ENCODE results near the gene CCDC146. TPM values are rescaled to one million over a fixed set of nuclear protein-coding genes. Genes with fewer than 3 reads are reported as not detected.
A peak's percentile ranks its signal among the peaks of the same experiment; 100 is the strongest.
"Not testable (repeated sequence)": the region's sequence is repeated elsewhere in the genome, so short reads cannot be mapped to it uniquely, and the experiment has no call there.

CCDC146 gene
- total and polyA plus RNA-seq, 4 donors = 8.9 to 28.3 (median 17.8) TPM

DNA sequence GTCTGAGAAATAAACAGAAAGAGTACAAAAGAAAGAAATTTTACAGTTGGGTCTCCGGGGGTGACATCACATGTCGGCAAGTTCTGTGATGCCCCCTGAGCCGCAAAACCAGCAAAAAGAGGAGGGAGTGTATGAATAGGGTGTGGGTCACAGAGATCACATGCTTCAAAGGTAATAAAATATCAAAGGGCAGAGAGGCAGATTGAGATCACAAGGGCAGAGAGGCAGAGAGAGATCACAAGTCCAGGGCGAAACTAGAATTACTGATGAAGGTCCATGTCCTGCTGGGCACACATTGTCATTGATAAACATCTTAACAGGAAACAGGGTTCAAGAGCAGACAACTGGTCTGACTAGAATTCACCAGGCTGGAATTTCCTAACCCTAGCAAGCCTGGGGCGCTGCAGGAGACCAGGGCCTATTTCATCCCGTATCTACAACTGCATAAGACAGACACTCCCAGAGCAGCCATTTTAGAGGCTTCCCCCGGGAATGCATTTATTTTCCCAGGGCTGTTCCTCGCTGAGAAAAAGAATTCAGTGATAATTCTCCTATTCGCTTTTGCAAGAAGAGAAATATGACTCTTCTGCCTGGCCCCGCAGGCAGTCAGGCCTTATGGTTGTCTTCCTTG lies 97.4 kb downstream of the CCDC146 start:
- H3K4me1 ChIP-seq (ENCODE audit: control insufficient read depth in 1 of 2, insufficient read depth in 2 of 2, low read length in 2 of 2); ATAC-seq (ENCODE audit: low FRiP score); DNase-seq; H3K27ac ChIP-seq (ENCODE audit: low read depth in 1 of 2, low read length in 2 of 2); H3K27me3 ChIP-seq (ENCODE audit: control insufficient read depth in 1 of 2, insufficient read depth in 2 of 2, low read length in 1 of 2); H3K9me3 ChIP-seq (ENCODE audit: control insufficient read depth, low read length); H3K4me3 ChIP-seq (ENCODE audit: low read length in 2 of 2); intact Hi-C loops (cut with DNase I); H3K36me3 ChIP-seq (ENCODE audit: control insufficient read depth in 1 of 2, insufficient read depth in 2 of 2, low read length in 1 of 2): not testable (repeated sequence)
- WGBS, 2 donors = 91 to 93% methylated on average over 10 of the region's 10 CpGs

DNA sequence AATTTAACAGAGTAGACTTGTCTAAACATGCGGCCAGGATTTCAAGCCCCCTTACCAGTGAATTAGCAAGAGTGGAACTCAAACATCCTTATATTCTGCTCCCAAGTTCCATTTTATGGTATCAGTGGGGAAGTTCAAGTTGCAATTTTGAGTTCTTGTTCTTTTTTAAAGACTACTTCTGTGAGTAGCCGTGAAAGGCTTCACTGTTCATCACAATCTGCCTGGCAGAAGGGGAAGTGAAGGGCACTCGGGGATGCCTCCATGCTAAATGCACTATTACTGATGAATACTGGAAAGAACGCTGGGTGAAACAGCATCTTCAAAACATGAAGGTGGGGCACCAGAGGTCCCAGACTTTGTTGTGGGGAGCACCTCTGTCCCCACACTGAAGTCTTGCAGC lies 99.7 kb downstream of the CCDC146 start:
- H3K9me3 ChIP-seq (ENCODE audit: control insufficient read depth, low read length) = no peaks in the 10 kb centered on the region
- ATAC-seq (ENCODE audit: low FRiP score) (no peak), DNase-seq (no peak)
- H3K27me3 ChIP-seq (ENCODE audit: control insufficient read depth in 1 of 2, insufficient read depth in 2 of 2, low read length in 1 of 2) = no peaks in the 10 kb centered on the region
- WGBS, 2 donors = 95% methylated on average over 4 of the region's 4 CpGs
- no peaks in the 10 kb centered on the region for H3K4me1 ChIP-seq (ENCODE audit: control insufficient read depth in 1 of 2, insufficient read depth in 2 of 2, low read length in 2 of 2)
- intact Hi-C loops (cut with DNase I) = no loop called here
- H3K27ac ChIP-seq (ENCODE audit: low read depth in 1 of 2, low read length in 2 of 2) = no peak overlapping the region
- no peak overlapping the region for H3K4me3 ChIP-seq (ENCODE audit: low read length in 2 of 2)
- no peaks in the 10 kb centered on the region for H3K36me3 ChIP-seq (ENCODE audit: control insufficient read depth in 1 of 2, insufficient read depth in 2 of 2, low read length in 1 of 2)

DNA sequence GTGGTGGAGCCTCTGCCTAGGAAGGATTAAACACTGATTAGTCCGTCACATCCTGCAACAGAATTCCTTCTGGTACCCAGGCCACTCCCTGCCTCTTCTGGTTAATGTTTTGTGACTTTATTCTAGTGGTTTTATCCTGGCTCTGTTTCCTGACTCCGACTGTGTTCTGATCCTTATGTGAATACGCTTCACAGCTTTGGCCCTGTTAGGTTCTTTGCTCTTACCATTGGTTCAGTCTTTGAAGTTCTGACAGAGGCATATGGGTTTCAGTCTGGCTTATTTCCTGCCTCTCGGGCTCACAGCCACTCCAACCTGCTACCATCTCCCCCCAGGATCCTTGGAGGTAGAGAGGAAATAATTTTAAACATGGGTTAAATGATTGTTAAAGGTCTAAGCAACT lies 100.4 kb downstream of the CCDC146 start:
- 91 to 93% methylated on average over 4 of the region's 4 CpGs for WGBS, 2 donors
- ATAC-seq (ENCODE audit: low FRiP score) = no peak
- no peaks in the 10 kb centered on the region for H3K27me3 ChIP-seq (ENCODE audit: control insufficient read depth in 1 of 2, insufficient read depth in 2 of 2, low read length in 1 of 2)
- no peak for DNase-seq
- H3K36me3 ChIP-seq (ENCODE audit: control insufficient read depth in 1 of 2, insufficient read depth in 2 of 2, low read length in 1 of 2) = no peaks in the 10 kb centered on the region
- no peak overlapping the region for H3K27ac ChIP-seq (ENCODE audit: low read depth in 1 of 2, low read length in 2 of 2)
- H3K4me1 ChIP-seq (ENCODE audit: control insufficient read depth in 1 of 2, insufficient read depth in 2 of 2, low read length in 2 of 2) = no peaks in the 10 kb centered on the region
- no peaks in the 10 kb centered on the region for H3K9me3 ChIP-seq (ENCODE audit: control insufficient read depth, low read length)
- intact Hi-C loops (cut with DNase I) = no loop called here
- no peak overlapping the region for H3K4me3 ChIP-seq (ENCODE audit: low read length in 2 of 2)

DNA sequence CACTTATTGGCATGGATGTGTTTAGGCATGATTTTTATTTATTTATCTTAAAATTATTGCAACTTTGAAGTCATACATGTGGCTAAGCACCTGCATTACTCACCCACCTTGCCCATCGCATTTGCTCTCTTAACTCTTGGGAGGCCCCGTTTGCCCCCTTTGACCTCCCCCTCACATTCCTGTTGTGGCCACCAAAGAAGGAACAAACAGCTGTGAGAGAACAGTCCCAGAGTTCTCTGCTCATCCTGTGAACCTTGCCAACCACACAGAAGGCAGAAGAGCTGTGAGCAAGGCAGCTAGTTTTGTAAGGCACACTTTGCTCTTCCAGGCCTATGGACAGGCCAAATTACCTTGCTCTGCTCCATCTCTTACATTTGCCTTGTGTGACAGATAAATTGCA lies 100.8 kb downstream of the CCDC146 start:
- H3K4me1 ChIP-seq (ENCODE audit: control insufficient read depth in 1 of 2, insufficient read depth in 2 of 2, low read length in 2 of 2) = no peaks in the 10 kb centered on the region
- DNase-seq = no peak
- no peaks in the 10 kb centered on the region for H3K9me3 ChIP-seq (ENCODE audit: control insufficient read depth, low read length)
- no peak overlapping the region for H3K4me3 ChIP-seq (ENCODE audit: low read length in 2 of 2)
- H3K27me3 ChIP-seq (ENCODE audit: control insufficient read depth in 1 of 2, insufficient read depth in 2 of 2, low read length in 1 of 2) = no peaks in the 10 kb centered on the region
- H3K27ac ChIP-seq (ENCODE audit: low read depth in 1 of 2, low read length in 2 of 2) = no peak overlapping the region
- no peaks in the 10 kb centered on the region for H3K36me3 ChIP-seq (ENCODE audit: control insufficient read depth in 1 of 2, insufficient read depth in 2 of 2, low read length in 1 of 2)
- no peak for ATAC-seq (ENCODE audit: low FRiP score)
- WGBS, 2 donors = 82 to 87% methylated on average over 2 of the region's 2 CpGs
- intact Hi-C loops (cut with DNase I) = no loop called here

DNA sequence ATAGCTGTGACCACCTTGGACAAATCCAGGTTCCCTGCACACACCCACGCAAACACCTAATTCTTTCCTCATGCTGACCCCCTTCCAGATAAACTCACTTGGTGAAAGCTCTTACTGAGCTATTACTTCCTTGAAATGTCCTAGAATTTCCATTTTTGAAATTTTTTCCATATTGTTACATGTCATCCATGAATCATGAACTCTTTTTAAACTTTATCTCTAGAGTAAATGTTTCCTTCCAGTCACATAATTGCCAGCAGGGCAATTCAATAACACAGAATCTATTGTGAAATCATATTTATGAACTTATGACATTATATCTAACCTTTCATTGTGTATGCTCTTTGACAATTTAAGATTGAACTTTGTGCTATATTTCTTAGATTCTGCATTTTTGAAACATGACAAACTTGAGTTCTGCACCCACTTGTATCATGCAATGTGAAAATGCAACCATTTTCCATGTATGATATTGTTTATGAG lies 104.0 kb downstream of the CCDC146 start:
- intact Hi-C loops (cut with DNase I) = no loop called here
- H3K4me3 ChIP-seq (ENCODE audit: low read length in 2 of 2) = no peak overlapping the region
- H3K9me3 ChIP-seq (ENCODE audit: control insufficient read depth, low read length) = no peaks in the 10 kb centered on the region
- H3K36me3 ChIP-seq (ENCODE audit: control insufficient read depth in 1 of 2, insufficient read depth in 2 of 2, low read length in 1 of 2) = no peaks in the 10 kb centered on the region
- H3K27me3 ChIP-seq (ENCODE audit: control insufficient read depth in 1 of 2, insufficient read depth in 2 of 2, low read length in 1 of 2) = no peaks in the 10 kb centered on the region
- H3K27ac ChIP-seq (ENCODE audit: low read depth in 1 of 2, low read length in 2 of 2) = peak overlapping the region; percentile 33 to 44
- DNase-seq = no peak
- 18 to 30% methylated on average over 1 of the region's 1 CpG for WGBS, 2 donors
- no peaks in the 10 kb centered on the region for H3K4me1 ChIP-seq (ENCODE audit: control insufficient read depth in 1 of 2, insufficient read depth in 2 of 2, low read length in 2 of 2)
- ATAC-seq (ENCODE audit: low FRiP score) = peak; percentile 41

DNA sequence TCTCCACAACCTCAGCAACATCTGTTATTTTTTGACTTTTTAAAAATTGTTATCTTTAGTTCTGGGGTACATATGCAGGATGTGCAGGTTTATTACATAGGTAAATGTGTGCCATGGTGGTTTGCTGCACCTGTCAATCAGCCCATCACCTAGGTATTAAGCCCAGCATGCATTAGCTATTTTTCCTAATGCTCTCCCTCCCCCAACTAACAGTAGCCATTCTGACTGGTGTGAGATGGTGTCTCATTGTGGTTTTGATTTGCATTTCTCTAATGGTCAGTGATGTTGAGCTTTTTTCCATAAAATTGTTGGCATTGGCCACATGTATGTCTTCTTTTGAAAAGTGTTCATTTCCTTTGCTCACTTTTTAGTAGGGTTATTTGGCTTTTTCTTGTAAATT lies 106.4 kb downstream of the CCDC146 start:
- intact Hi-C loops (cut with DNase I); H3K4me1 ChIP-seq (ENCODE audit: control insufficient read depth in 1 of 2, insufficient read depth in 2 of 2, low read length in 2 of 2); DNase-seq; H3K9me3 ChIP-seq (ENCODE audit: control insufficient read depth, low read length); H3K4me3 ChIP-seq (ENCODE audit: low read length in 2 of 2); H3K36me3 ChIP-seq (ENCODE audit: control insufficient read depth in 1 of 2, insufficient read depth in 2 of 2, low read length in 1 of 2); H3K27ac ChIP-seq (ENCODE audit: low read depth in 1 of 2, low read length in 2 of 2); ATAC-seq (ENCODE audit: low FRiP score); H3K27me3 ChIP-seq (ENCODE audit: control insufficient read depth in 1 of 2, insufficient read depth in 2 of 2, low read length in 1 of 2): not testable (repeated sequence)

DNA sequence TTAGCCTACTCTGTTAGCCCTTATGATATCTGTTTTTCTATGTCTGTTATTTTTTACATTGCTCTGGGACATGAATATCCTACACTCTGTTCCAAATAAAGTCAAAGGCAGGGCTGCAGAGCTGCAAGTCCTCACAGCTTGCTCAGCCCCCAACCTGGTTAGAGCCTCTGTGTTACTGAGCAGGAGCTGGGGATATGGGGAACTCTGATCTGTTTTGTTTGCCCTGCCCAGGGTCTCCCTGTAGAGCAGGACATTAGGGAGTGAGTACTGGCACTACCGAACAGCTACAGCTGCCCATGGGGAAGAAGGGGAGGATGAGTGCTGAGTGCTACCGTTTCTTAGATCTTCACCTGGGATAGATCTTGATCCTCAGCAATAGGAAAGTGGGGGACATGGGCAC lies 110.1 kb downstream of the CCDC146 start:
- intact Hi-C loops (cut with DNase I) = no loop called here
- Histone ChIP-seq H3K27me3 (ENCODE audit: control insufficient read depth in 1 of 2, insufficient read depth in 2 of 2, low read length in 1 of 2) (no peaks in the 10 kb centered on the region), H3K4me3 (ENCODE audit: low read length in 2 of 2) (no peak overlapping the region), H3K36me3 (ENCODE audit: control insufficient read depth in 1 of 2, insufficient read depth in 2 of 2, low read length in 1 of 2) (no peaks in the 10 kb centered on the region), H3K27ac (ENCODE audit: low read depth in 1 of 2, low read length in 2 of 2) (no peak overlapping the region), H3K4me1 (ENCODE audit: control insufficient read depth in 1 of 2, insufficient read depth in 2 of 2, low read length in 2 of 2) (peaks cover 0 to 6% of the 10 kb centered on the region in 2 donors), H3K9me3 (ENCODE audit: control insufficient read depth, low read length) (no peaks in the 10 kb centered on the region)
- no peak for DNase-seq
- 76 to 81% methylated on average over 2 of the region's 2 CpGs for WGBS, 2 donors
- no peak for ATAC-seq (ENCODE audit: low FRiP score)

DNA sequence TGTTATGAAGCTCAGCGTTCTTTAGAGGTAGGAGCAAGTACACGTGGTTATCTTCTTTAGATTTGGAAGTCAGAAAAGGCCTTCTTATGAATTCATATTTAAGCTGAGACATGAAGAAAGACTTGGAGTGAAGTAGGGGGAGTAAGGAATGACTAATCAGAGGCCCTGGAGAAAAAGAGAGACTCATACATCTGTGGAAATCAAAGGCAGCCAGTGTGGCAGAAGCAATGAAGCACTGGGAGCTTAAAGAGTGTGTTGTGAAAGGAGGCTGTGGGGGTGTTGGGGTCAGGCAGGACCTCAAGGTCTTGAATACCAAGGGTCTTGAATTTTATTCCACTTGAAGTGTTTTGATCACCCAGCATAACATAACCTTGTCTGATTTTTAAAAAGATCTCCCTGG lies 112.9 kb downstream of the CCDC146 start:
- Histone ChIP-seq H3K4me1 (ENCODE audit: control insufficient read depth in 1 of 2, insufficient read depth in 2 of 2, low read length in 2 of 2) (peaks cover 4 to 13% of the 10 kb centered on the region in 2 donors), H3K27me3 (ENCODE audit: control insufficient read depth in 1 of 2, insufficient read depth in 2 of 2, low read length in 1 of 2) (no peaks in the 10 kb centered on the region), H3K27ac (ENCODE audit: low read depth in 1 of 2, low read length in 2 of 2) (no peak overlapping the region), H3K4me3 (ENCODE audit: low read length in 2 of 2) (no peak overlapping the region), H3K36me3 (ENCODE audit: control insufficient read depth in 1 of 2, insufficient read depth in 2 of 2, low read length in 1 of 2) (no peaks in the 10 kb centered on the region), H3K9me3 (ENCODE audit: control insufficient read depth, low read length) (no peaks in the 10 kb centered on the region)
- ATAC-seq (ENCODE audit: low FRiP score) (no peak), DNase-seq (no peak)
- WGBS, 2 donors = 75 to 80% methylated on average over 2 of the region's 2 CpGs
- intact Hi-C loops (cut with DNase I) = loop anchor here in 1 of 2 donors (5.0 kb wide), 1 partner anchor 33 kb away; no protein-coding TSS in a partner anchor

DNA sequence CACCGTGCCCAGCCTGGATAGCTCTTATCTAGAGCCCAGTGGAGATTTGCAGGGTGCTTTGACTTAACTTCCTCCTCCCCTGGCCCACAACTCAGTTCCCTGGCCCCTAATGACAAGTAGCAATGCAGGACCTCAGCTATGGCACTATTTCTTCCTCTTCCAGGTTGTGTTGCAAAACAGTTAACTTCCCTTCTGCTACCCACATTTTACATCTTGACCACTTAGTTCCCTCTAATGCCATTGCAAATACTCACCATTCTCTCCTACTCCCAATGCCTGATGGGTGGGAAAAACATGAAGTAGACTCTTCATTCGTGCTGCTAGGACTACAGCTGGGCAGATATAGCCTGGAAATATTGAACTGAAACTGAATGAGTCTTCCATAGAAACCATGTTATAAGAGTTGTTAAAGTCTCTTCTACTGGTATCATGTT lies 116.3 kb downstream of the CCDC146 start:
- no peak overlapping the region for H3K4me3 ChIP-seq (ENCODE audit: low read length in 2 of 2)
- WGBS, 2 donors = 70 to 72% methylated on average over 2 of the region's 2 CpGs

More for the DNA sequence above, 116.3 kb downstream of the CCDC146 start:
- Histone ChIP-seq H3K27me3 (ENCODE audit: control insufficient read depth in 1 of 2, insufficient read depth in 2 of 2, low read length in 1 of 2) (no peaks in the 10 kb centered on the region), H3K36me3 (ENCODE audit: control insufficient read depth in 1 of 2, insufficient read depth in 2 of 2, low read length in 1 of 2) (no peaks in the 10 kb centered on the region), H3K27ac (ENCODE audit: low read depth in 1 of 2, low read length in 2 of 2) (peak overlapping the region in 1 of 2 donors; percentile 15), H3K4me1 (ENCODE audit: control insufficient read depth in 1 of 2, insufficient read depth in 2 of 2, low read length in 2 of 2) (peaks cover 4 to 15% of the 10 kb centered on the region in 2 donors), H3K9me3 (ENCODE audit: control insufficient read depth, low read length) (no peaks in the 10 kb centered on the region)
- DNase-seq (peak in 1 of 2 donors; percentile 59), ATAC-seq (ENCODE audit: low FRiP score) (peak; percentile 36)
- intact Hi-C loops (cut with DNase I) = loop anchor here in 1 of 2 donors (5.0 kb wide), 1 partner anchor 36 kb away; no protein-coding TSS in a partner anchor

Data from aorta (tissue), 5 donors.